Lung (tissue), 12 donors: Measurements from ENCODE around the gene ALG6. TPM values are rescaled to one million over a fixed set of nuclear protein-coding genes. Genes with fewer than 3 reads are reported as not detected.
"Not testable (repeated sequence)": the region's sequence is repeated elsewhere in the genome, so short reads cannot be mapped to it uniquely, and the experiment has no call there.

Experiments
- ATAC-seq: fragments of 200-7000 bp; cut with Tn5 transposase; one replicate; pipeline ENCODE4 v1.9.1; 2020; ENCODE audit warnings: moderate number of reproducible peaks; ENCODE audit not compliant: insufficient read depth, low FRiP score
- DNase-seq, 3 donors: peaks; one replicate each; pipeline ENCODE4 v3.0.0-alpha.2; 2013 to 2017
- H3K27ac ChIP-seq, 2 donors: one replicate each; pipeline ENCODE4 v1.5.1; 2013; ENCODE audit warnings: mild to moderate bottlenecking in 2 of 2, moderate library complexity in 2 of 2, control low read depth in 1 of 2, inconsistent platforms in 1 of 2, low read depth in 1 of 2, low read length in 1 of 2
- H3K27me3 ChIP-seq, 3 donors: one replicate each; pipeline ENCODE4 v1.5.1; 2013; ENCODE audit warnings: low read length in 2 of 3; ENCODE audit not compliant: control insufficient read depth in 3 of 3, insufficient read depth in 3 of 3
- H3K36me3 ChIP-seq, 4 donors: one replicate each; pipeline ENCODE4 v1.5.1; 2013; ENCODE audit warnings: low read length in 4 of 4, mild to moderate bottlenecking in 1 of 4, moderate library complexity in 1 of 4; ENCODE audit not compliant: control insufficient read depth in 4 of 4, insufficient read depth in 4 of 4
- H3K4me1 ChIP-seq, 5 donors: one replicate each; pipeline ENCODE4 v1.5.1; 2013; ENCODE audit warnings: low read length in 5 of 5, mild to moderate bottlenecking in 2 of 5, moderate library complexity in 1 of 5; ENCODE audit not compliant: control insufficient read depth in 5 of 5, insufficient read depth in 5 of 5
- H3K4me3 ChIP-seq: one replicate; pipeline ENCODE4 v1.5.1; 2013; ENCODE audit warnings: mild to moderate bottlenecking, control low read depth, moderate library complexity
- H3K9ac ChIP-seq, 2 donors: one replicate each; pipeline ENCODE4 v1.5.1; 2013; ENCODE audit warnings: low read length in 2 of 2, control low read depth in 1 of 2; ENCODE audit not compliant: insufficient read depth in 1 of 2
- H3K9me3 ChIP-seq, 4 donors: one replicate each; pipeline ENCODE4 v1.5.1; 2013; ENCODE audit warnings: low read length in 3 of 4, mild to moderate bottlenecking in 1 of 4, moderate library complexity in 1 of 4; ENCODE audit not compliant: control insufficient read depth in 4 of 4, insufficient read depth in 3 of 4
- CTCF ChIP-seq: IDR thresholded peaks from 2 replicates; pipeline ENCODE4 v1.5.1; 2012; ENCODE audit warnings: mild to moderate bottlenecking; ENCODE audit errors: control extremely low read depth, extremely low read depth
- WGBS, 2 donors: extraction: QIAGEN DNeasy Blood & Tissue Kit; methylation state at CpG; one replicate each; pipeline ENCODE4 v1.1.7; 2013; 5-methylcytosine and 5-hydroxymethylcytosine counted together
- polyA plus RNA-seq, 2 donors: library from polyadenylated mRNA; stranded (reverse); fragments of 200-250 nt; gene quantifications; one replicate each; pipeline ENCODE4 v1.2.1, GENCODE V29; 2013
- total RNA-seq, 2 donors: library from RNA; depleted of rRNA in 1 of 2; stranded (reverse); fragments of >200 nt in 1 of 2; gene quantifications; one replicate each; pipeline ENCODE4 v1.2.1, GENCODE V29; 2014 to 2021
- donor health status: control.
- donor health status: control.
- donor health status: Bipolar disorder and iron deficiency.
- donor health status: healthy.
- donor health status: DM: yes; HTN: yes; CAD: no.

ALG6 gene
- total and polyA plus RNA-seq, 4 donors, result 8.2 to 25.3 (median 11.8) TPM

GRCh38 chr1:63418101-63418500 is 50.7 kb downstream of the ALG6 start:
- Histone ChIP-seq H3K36me3 (no peaks in the 10 kb centered on the region), H3K9ac (no peak overlapping the region), H3K9me3 (no peaks in the 10 kb centered on the region), H3K4me3 (no peak overlapping the region), H3K27me3 (no peaks in the 10 kb centered on the region), H3K27ac (no peak overlapping the region), H3K4me1 (peaks cover 0 to 3% (median 0%) of the 10 kb centered on the region in 5 donors)
- no peak for TF ChIP-seq CTCF
- no peak for DNase-seq
- ATAC-seq, result no peak

GRCh38 chr1:63420746-63421145 is 53.3 kb downstream of the ALG6 start:
- ATAC-seq, H3K27me3 ChIP-seq, H3K27ac ChIP-seq, DNase-seq, H3K4me3 ChIP-seq, H3K4me1 ChIP-seq, H3K9ac ChIP-seq, H3K36me3 ChIP-seq, H3K9me3 ChIP-seq: not testable (repeated sequence)
- WGBS, 2 donors, result 89 to 94% methylated on average over 1 of the region's 1 CpG

- Histone ChIP-seq H3K36me3 (no peaks in the 10 kb centered on the region), H3K4me1 (no peaks in the 10 kb centered on the region), H3K4me3 (no peak overlapping the region), H3K9me3 (peaks cover 0 to 2% (median 0%) of the 10 kb centered on the region in 4 donors), H3K27ac (no peak overlapping the region), H3K27me3 (no peaks in the 10 kb centered on the region), H3K9ac (no peak overlapping the region)
- TF ChIP-seq CTCF, result no peak
- ATAC-seq, result no peak
- WGBS, 2 donors, result 99 to 100% methylated on average over 2 of the region's 2 CpGs
- no peak for DNase-seq
These were observed 56.2 kb downstream of the ALG6 start for GRCh38 chr1:63423649-63424048.

- ATAC-seq, result no peak
- TF ChIP-seq CTCF, result no peak
These were observed 61.4 kb downstream of the ALG6 start for GRCh38 chr1:63428815-63429214.

More at GRCh38 chr1:63428815-63429214, 61.4 kb downstream of the ALG6 start:
- DNase-seq, result no peak
- H3K36me3 ChIP-seq, result peaks cover 1 to 10% (median 6%) of the 10 kb centered on the region in 4 donors
- H3K9me3 ChIP-seq, result peaks cover 0 to 15% (median 4%) of the 10 kb centered on the region in 4 donors
- H3K27me3 ChIP-seq, result no peaks in the 10 kb centered on the region
- H3K4me3 ChIP-seq, result no peak overlapping the region
- no peak overlapping the region for H3K27ac ChIP-seq
- no peaks in the 10 kb centered on the region for H3K4me1 ChIP-seq
- no peak overlapping the region for H3K9ac ChIP-seq
